Hepatocyte (in vitro differentiated cells): ENCODE results near the gene ERC2. TPM values are rescaled to one million over a fixed set of nuclear protein-coding genes. Genes with fewer than 3 reads are reported as not detected.

ENCODE experiments used
- DNase-seq: peaks from one replicate; pipeline ENCODE4 v3.0.0-alpha.2; 2016; ENCODE audit warnings: low spot score
- H2AFZ ChIP-seq: fragments of 200-600 bp; sonication (generic); 2 replicates; pipeline ENCODE4 v1.6.0; 2016; ENCODE audit warnings: antibody characterized with exemption, mild to moderate bottlenecking
- H3K27ac ChIP-seq: fragments of 200-600 bp; sonication (generic); 2 replicates; pipeline ENCODE4 v1.5.1; 2016; ENCODE audit warnings: mild to moderate bottlenecking
- H3K27me3 ChIP-seq: fragments of 200-600 bp; sonication (generic); 2 replicates; pipeline ENCODE4 v1.6.1; 2016
- H3K36me3 ChIP-seq: fragments of 200-600 bp; sonication (generic); replicated peaks from 2 replicates; pipeline ENCODE4 v1.5.1; 2016; ENCODE audit warnings: low read depth; ENCODE audit not compliant: insufficient read depth
- H3K4me1 ChIP-seq: fragments of 200-600 bp; sonication (generic); 2 replicates; pipeline ENCODE4 v1.5.1; 2016; ENCODE audit warnings: mild to moderate bottlenecking, moderate library complexity; ENCODE audit not compliant: insufficient read depth
- H3K4me2 ChIP-seq: fragments of 200-600 bp; sonication (generic); 2 replicates; pipeline ENCODE4 v1.6.0; 2016
- H3K4me3 ChIP-seq: fragments of 200-600 bp; sonication (generic); 2 replicates; pipeline ENCODE4 v1.5.1; 2016; ENCODE audit warnings: mild to moderate bottlenecking
- H3K79me2 ChIP-seq: fragments of 200-600 bp; sonication (generic); 2 replicates; pipeline ENCODE4 v1.6.0; 2017; ENCODE audit warnings: mild to moderate bottlenecking
- H3K9me2 ChIP-seq: fragments of 200-600 bp; sonication (generic); replicated peaks from 2 replicates; pipeline ENCODE4 v1.6.0; 2017; ENCODE audit warnings: mild to moderate bottlenecking; ENCODE audit not compliant: insufficient read depth
- H3K9me3 ChIP-seq: fragments of 200-600 bp; sonication (generic); 2 replicates; pipeline ENCODE4 v1.5.1; 2016; ENCODE audit warnings: low read depth, mild to moderate bottlenecking
- H4K20me1 ChIP-seq: fragments of 200-600 bp; sonication (generic); 2 replicates; pipeline ENCODE4 v1.6.0; 2016; ENCODE audit warnings: mild to moderate bottlenecking; ENCODE audit not compliant: insufficient read depth, poor library complexity, severe bottlenecking
- EZH2 ChIP-seq: fragments of 200-600 bp; sonication (generic); IDR thresholded peaks from 2 replicates; pipeline ENCODE4 v1.6.1; 2016; ENCODE audit warnings: antibody characterized with exemption, mild to moderate bottlenecking, borderline replicate concordance
- EZH2phosphoT487 ChIP-seq: fragments of 200-600 bp; sonication (generic); IDR thresholded peaks from one replicate; pipeline ENCODE4 v1.6.1; 2018; ENCODE audit warnings: antibody characterized with exemption, mild to moderate bottlenecking, low read depth, moderate library complexity; ENCODE audit not compliant: unreplicated experiment, severe bottlenecking
- WGBS: methylation state at CpG from one replicate; pipeline ENCODE4 v1.1.6; 2016; ENCODE audit warnings: low lambda C conversion rate; ENCODE audit errors: missing lambda C conversion rate; 5-methylcytosine and 5-hydroxymethylcytosine counted together
- polyA plus RNA-seq: library from polyadenylated mRNA; unstranded; fragments of >200 nt; fragmentation: Nextera tagmentation; extraction: Ambion mirVana; gene quantifications from 2 replicates; pipeline ENCODE4 v1.2.1, GENCODE V29; 2016
- total RNA-seq: library from RNA; depleted of rRNA; stranded (reverse); fragments of >200 nt; gene quantifications from 2 replicates; pipeline ENCODE4 v1.2.3, GENCODE V29; 2014
- TF ChIP-seq, protein P1 (sequence below): fragments of 200-600 bp; sonication (generic); IDR thresholded peaks from 2 replicates; pipeline ENCODE4 v1.5.1; 2016; ENCODE audit warnings: antibody characterized with exemption, mild to moderate bottlenecking; ENCODE audit not compliant: poor library complexity

Gene ERC2
- total and polyA plus RNA-seq, 2 experiments from 2014 or later: 1.2 to 5.3 TPM

- WGBS: 95% methylated on average over 1 of the region's 1 CpG
- no peaks in the 10 kb centered on the region for H3K36me3 ChIP-seq
- no peaks in the 10 kb centered on the region for H3K9me3 ChIP-seq
- H3K4me1 ChIP-seq: no peaks in the 10 kb centered on the region
- H3K79me2 ChIP-seq: no peaks in the 10 kb centered on the region
- TF ChIP-seq EZH2phosphoT487 (no peak), EZH2 (no peak)
- TF ChIP-seq, protein P1, sequence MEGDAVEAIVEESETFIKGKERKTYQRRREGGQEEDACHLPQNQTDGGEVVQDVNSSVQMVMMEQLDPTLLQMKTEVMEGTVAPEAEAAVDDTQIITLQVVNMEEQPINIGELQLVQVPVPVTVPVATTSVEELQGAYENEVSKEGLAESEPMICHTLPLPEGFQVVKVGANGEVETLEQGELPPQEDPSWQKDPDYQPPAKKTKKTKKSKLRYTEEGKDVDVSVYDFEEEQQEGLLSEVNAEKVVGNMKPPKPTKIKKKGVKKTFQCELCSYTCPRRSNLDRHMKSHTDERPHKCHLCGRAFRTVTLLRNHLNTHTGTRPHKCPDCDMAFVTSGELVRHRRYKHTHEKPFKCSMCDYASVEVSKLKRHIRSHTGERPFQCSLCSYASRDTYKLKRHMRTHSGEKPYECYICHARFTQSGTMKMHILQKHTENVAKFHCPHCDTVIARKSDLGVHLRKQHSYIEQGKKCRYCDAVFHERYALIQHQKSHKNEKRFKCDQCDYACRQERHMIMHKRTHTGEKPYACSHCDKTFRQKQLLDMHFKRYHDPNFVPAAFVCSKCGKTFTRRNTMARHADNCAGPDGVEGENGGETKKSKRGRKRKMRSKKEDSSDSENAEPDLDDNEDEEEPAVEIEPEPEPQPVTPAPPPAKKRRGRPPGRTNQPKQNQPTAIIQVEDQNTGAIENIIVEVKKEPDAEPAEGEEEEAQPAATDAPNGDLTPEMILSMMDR: no peak
- H3K27me3 ChIP-seq: no peaks in the 10 kb centered on the region
- no peak for DNase-seq
- H3K9me2 ChIP-seq: no peaks in the 10 kb centered on the region
- no peaks in the 10 kb centered on the region for H4K20me1 ChIP-seq
- no peak overlapping the region for H3K4me2 ChIP-seq
- H2AFZ ChIP-seq: no peak overlapping the region
- H3K27ac ChIP-seq: no peak overlapping the region
- H3K4me3 ChIP-seq: no peak overlapping the region
Observed at GRCh38 chr3:56363720-56364119, 104.5 kb downstream of the ERC2 start.

DNA sequence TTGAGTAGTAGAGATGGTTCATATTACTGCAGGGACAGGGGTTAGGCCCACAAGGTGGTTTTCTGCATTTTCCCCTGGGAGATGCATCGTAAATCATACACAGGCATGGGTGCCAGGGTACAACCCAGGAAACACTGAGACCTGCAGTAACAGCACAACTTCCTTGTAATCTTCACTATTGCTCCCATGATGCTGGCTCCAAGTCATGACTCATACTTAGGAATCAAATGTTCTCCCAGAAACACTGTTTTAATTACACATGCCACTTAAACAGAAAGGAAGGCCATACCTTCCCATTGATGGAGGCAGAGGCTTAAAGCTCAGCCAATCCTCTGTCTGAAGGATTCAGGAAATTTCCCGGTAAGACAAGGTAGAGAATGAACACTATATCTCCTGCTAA is 106.5 kb downstream of the ERC2 start:
- no peak overlapping the region for H3K4me2 ChIP-seq
- no peak overlapping the region for H2AFZ ChIP-seq
- no peaks in the 10 kb centered on the region for H3K4me1 ChIP-seq
- TF ChIP-seq EZH2phosphoT487: no peak
- TF ChIP-seq, protein P1: no peak
- 96% methylated on average over 2 of the region's 2 CpGs for WGBS
- DNase-seq: no peak
- no peak overlapping the region for H3K4me3 ChIP-seq
- H3K79me2 ChIP-seq: no peaks in the 10 kb centered on the region
- no peaks in the 10 kb centered on the region for H3K9me3 ChIP-seq
- no peaks in the 10 kb centered on the region for H3K9me2 ChIP-seq
- H3K36me3 ChIP-seq: no peaks in the 10 kb centered on the region
- H3K27me3 ChIP-seq: no peaks in the 10 kb centered on the region
- no peaks in the 10 kb centered on the region for H4K20me1 ChIP-seq
- no peak overlapping the region for H3K27ac ChIP-seq

- Histone ChIP-seq H3K27ac (no peak overlapping the region), H3K4me3 (no peak overlapping the region), H3K4me2 (no peak overlapping the region), H2AFZ (no peak overlapping the region), H3K4me1 (no peaks in the 10 kb centered on the region), H3K79me2 (no peaks in the 10 kb centered on the region), H4K20me1 (no peaks in the 10 kb centered on the region), H3K9me3 (no peaks in the 10 kb centered on the region), H3K9me2 (no peaks in the 10 kb centered on the region), H3K27me3 (no peaks in the 10 kb centered on the region), H3K36me3 (no peaks in the 10 kb centered on the region)
- DNase-seq: peak; percentile 21
- WGBS: 70% methylated on average over 3 of the region's 3 CpGs
- TF ChIP-seq EZH2: no peak
- no peak for TF ChIP-seq EZH2phosphoT487
- TF ChIP-seq, protein P1: no peak
Observed at GRCh38 chr3:56357266-56357665, 111.0 kb downstream of the ERC2 start.

- Histone ChIP-seq H3K4me1 (no peaks in the 10 kb centered on the region), H3K79me2 (no peaks in the 10 kb centered on the region), H3K27me3 (no peaks in the 10 kb centered on the region), H3K9me2 (no peaks in the 10 kb centered on the region), H3K4me2 (no peak overlapping the region), H3K36me3 (no peaks in the 10 kb centered on the region), H3K4me3 (no peak overlapping the region), H2AFZ (no peak overlapping the region), H4K20me1 (no peaks in the 10 kb centered on the region), H3K9me3 (no peaks in the 10 kb centered on the region), H3K27ac (no peak overlapping the region)
- DNase-seq: no peak
- TF ChIP-seq, protein P1: no peak
- TF ChIP-seq EZH2phosphoT487 (no peak), EZH2 (no peak)
Observed at GRCh38 chr3:56356808-56357207, 111.5 kb downstream of the ERC2 start.
